Ascending aorta (tissue), 2 donors: ENCODE results near the gene RPP25. TPM values are rescaled to one million over a fixed set of nuclear protein-coding genes. Genes with fewer than 3 reads are reported as not detected.
"Not testable (repeated sequence)": the region's sequence is repeated elsewhere in the genome, so short reads cannot be mapped to it uniquely, and the experiment has no call there.

Experiments used
- DNase-seq, 2 donors: peaks; one replicate each; pipeline ENCODE4 v3.0.0-alpha.2; 2019; ENCODE audit warnings: low spot score in 2 of 2
- H3K27ac ChIP-seq, 2 donors: fragments of 200-600 bp; sonication (generic); one replicate each; pipeline ENCODE4 v1.5.1; 2016 to 2017; ENCODE audit warnings: mild to moderate bottlenecking in 1 of 2
- H3K27me3 ChIP-seq: fragments of 200-600 bp; sonication (generic); one replicate; pipeline ENCODE4 v1.5.1; 2017
- H3K36me3 ChIP-seq, 2 donors: fragments of 200-600 bp; sonication (generic); one replicate each; pipeline ENCODE4 v1.5.1; 2016
- H3K4me1 ChIP-seq, 2 donors: fragments of 200-600 bp; sonication (generic); one replicate each; pipeline ENCODE4 v1.5.1; 2016 to 2017; ENCODE audit warnings: mild to moderate bottlenecking in 1 of 2
- H3K4me3 ChIP-seq, 2 donors: fragments of 200-600 bp; sonication (generic); one replicate each; pipeline ENCODE4 v1.5.1; 2016 to 2017; ENCODE audit warnings: mild to moderate bottlenecking in 1 of 2
- H3K9me3 ChIP-seq, 2 donors: fragments of 200-600 bp; sonication (generic); one replicate each; pipeline ENCODE4 v1.5.1; 2016
- intact Hi-C: fragments of 100-400 bp; cut with DNase I; formaldehyde crosslinking; loops from one replicate; pipeline ENCODE4 v1.15.1; 2023
- total RNA-seq: library from RNA; depleted of rRNA; stranded (reverse); fragments of >200 nt; gene quantifications from one replicate; pipeline ENCODE4 v1.1.0, GENCODE V29; 2016
- TF ChIP-seq, protein P1 (sequence below), 3 experiments: fragments of 200-600 bp in 2 of 3; fragments of 450-650 bp in 1 of 3; sonication (generic) in 2 of 3; IDR thresholded peaks; one replicate each; pipeline ENCODE4 v1.5.1; 2016 to 2019; ENCODE audit warnings: antibody characterized with exemption in 3 of 3, mild to moderate bottlenecking in 1 of 3, moderate library complexity in 1 of 3

Gene RPP25
- total RNA-seq, 1 donor from 2014 or later = 28.4 TPM

DNA sequence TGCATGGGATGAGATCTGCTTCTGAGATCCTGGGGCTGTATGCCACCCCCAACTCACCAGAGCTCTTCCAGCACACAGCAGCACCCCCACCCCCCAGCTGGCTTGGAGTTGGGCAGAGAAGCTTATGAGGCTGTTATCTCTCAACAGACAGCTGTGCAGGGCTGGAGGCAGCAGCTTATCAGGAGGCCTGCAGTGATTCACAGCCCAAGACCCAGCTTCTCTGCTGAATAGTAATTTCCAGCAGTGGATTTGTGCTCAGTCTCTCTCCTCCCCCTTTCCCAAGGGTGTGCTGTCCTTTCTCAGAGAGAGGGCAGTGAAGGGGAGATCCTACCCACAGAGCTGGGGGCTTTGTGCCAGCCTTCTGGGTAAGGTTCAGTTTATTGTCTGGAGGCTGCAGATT is 2.1 kb downstream of the RPP25 start:
- H3K9me3 ChIP-seq = no peaks in the 10 kb centered on the region
- H3K27me3 ChIP-seq = no peaks in the 10 kb centered on the region
- no peak overlapping the region for H3K4me3 ChIP-seq
- H3K27ac ChIP-seq = no peak overlapping the region
- TF ChIP-seq, protein P1, sequence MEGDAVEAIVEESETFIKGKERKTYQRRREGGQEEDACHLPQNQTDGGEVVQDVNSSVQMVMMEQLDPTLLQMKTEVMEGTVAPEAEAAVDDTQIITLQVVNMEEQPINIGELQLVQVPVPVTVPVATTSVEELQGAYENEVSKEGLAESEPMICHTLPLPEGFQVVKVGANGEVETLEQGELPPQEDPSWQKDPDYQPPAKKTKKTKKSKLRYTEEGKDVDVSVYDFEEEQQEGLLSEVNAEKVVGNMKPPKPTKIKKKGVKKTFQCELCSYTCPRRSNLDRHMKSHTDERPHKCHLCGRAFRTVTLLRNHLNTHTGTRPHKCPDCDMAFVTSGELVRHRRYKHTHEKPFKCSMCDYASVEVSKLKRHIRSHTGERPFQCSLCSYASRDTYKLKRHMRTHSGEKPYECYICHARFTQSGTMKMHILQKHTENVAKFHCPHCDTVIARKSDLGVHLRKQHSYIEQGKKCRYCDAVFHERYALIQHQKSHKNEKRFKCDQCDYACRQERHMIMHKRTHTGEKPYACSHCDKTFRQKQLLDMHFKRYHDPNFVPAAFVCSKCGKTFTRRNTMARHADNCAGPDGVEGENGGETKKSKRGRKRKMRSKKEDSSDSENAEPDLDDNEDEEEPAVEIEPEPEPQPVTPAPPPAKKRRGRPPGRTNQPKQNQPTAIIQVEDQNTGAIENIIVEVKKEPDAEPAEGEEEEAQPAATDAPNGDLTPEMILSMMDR (IDR thresholded peaks at IDR 0.05) = no peak
- no peak for DNase-seq
- peaks cover 7 to 19% of the 10 kb centered on the region in 2 donors for H3K4me1 ChIP-seq
- intact Hi-C loops = loop anchor here (5.0 to 10.0 kb wide), 3 partner anchors 112 to 580 kb away; partner anchors contain the start of genes CLK3 and ULK3
- H3K36me3 ChIP-seq = no peaks in the 10 kb centered on the region

DNA sequence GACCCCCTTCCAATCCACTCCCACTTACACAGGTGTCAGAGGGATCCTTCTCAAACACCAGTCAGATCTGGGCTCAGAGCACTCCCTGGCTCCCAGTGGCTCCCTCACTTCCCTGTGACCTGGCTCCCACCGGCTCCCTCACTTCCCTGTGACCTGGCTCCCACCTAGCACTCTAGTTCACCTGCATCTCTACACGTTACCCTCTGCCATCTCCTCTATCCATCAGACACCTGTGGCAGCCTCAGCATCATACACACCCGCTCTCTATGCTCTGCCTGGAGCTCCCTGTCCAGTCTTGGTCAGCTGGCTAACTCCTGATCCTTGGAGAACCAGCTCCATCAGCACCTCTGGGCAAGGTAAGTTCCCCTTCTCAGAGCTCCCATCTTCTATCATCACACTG is 5.6 kb downstream of the RPP25 start:
- H3K4me3 ChIP-seq = no peak overlapping the region
- no peak for DNase-seq
- TF ChIP-seq, protein P1 (IDR thresholded peaks at IDR 0.05) = no peak
- no peaks in the 10 kb centered on the region for H3K9me3 ChIP-seq
- H3K27ac ChIP-seq = no peak overlapping the region
- no peaks in the 10 kb centered on the region for H3K27me3 ChIP-seq
- H3K4me1 ChIP-seq = peaks cover 3 to 7% of the 10 kb centered on the region in 2 donors
- intact Hi-C loops = loop anchor here (5.0 to 10.0 kb wide), 3 partner anchors 109 to 576 kb away; partner anchors contain the start of genes CLK3 and ULK3
- no peaks in the 10 kb centered on the region for H3K36me3 ChIP-seq

DNA sequence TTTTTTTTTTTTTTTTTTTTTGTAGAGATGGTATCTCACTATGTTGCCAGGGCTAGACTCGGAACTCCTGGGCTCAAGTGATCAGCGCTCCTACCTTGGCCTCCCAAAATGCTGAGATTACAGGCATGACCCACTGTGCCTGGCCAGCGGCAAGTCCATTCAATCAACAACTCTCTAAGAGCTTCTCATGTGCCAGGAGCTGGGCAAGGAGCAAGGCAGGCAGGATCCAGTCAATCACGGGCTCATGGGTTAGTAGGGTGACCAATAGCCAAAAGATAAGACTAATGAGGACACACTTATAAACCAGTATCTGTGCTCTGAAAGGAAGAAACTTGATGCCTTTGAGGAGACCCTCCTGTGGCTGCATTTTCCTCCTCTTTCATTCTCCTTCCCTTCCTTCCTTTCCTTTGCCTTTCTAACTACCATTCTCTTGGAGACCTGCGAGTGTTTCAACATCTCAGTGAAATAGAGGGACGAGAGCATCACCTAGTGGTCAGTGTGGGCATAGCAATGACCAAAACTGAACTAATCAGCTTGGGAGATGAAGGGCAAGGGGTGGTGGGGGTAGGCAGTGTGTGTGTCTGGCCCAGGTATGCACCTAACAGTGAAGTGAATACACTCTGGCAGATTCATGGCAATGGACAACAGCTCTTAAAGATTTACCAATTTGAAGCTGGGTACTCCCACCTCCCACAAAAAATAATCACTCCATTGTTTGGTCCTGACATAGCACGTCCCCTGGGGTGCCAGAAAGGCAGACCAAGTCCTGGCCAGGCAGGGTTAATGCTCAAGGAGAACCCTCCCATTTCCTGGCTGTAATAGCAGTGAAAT is 6.3 kb downstream of the RPP25 start:
- Histone ChIP-seq H3K36me3 (no peaks in the 10 kb centered on the region), H3K27ac (no peak overlapping the region), H3K4me1 (peaks cover 1 to 5% of the 10 kb centered on the region in 2 donors), H3K4me3 (no peak overlapping the region), H3K9me3 (no peaks in the 10 kb centered on the region), H3K27me3 (no peaks in the 10 kb centered on the region)
- TF ChIP-seq, protein P1 (IDR thresholded peaks at IDR 0.05) = peak; percentile 96 to 99 (median 99)
- peak in 1 of 2 donors; percentile 90 for DNase-seq
- intact Hi-C loops = loop anchor here (1.0 to 10.0 kb wide), 4 partner anchors 108 to 575 kb away; partner anchors contain the start of genes CLK3 and ULK3

DNA sequence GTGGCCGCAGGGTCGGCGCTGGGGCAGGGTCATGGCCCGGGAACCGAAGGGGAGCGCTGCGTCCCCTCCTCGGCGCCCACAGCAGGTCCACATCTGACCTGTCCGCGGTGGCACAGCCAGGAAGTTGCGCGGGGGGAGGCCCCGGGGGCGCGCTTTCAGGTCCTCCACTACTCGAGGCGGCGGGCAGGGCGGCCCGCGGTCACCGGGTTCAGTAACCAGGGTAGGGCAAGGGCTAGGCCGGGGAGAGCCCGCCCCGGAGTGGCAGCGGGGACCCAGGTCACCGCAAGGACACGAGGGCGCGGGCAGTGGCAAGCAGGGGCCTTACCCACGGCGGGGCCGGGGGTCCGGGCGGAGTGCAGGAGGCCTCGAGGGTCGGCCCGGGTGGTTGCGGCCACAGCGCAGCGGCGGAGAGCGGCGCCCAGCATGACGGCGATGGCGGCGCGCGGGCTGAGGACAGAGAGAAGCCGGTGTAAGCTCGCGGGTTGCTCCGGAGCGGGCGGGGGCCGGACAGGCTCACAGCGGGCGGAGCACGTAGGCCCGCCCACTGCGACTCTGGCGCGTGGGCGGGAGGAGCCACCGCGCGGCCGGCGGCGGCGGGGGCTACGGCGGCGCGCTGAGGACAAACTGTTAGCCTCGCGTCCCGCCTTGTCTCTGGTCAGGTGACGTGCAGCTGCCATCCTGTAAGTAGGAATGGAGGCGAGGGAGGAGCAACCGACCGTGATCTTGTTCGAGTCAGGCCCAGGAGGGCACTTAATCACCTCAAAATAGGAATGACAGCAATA is 18.8 kb downstream of the RPP25 start, which contains the start of gene COX5A:
TSS of gene COX5A (minus strand) at position 484 of the 782 bp plus-strand sequence. CDS start at position 425, 59 bp downstream.
- no peaks in the 10 kb centered on the region for H3K27me3 ChIP-seq
- intact Hi-C loops = loop anchor here (1.0 to 5.0 kb wide), 4 partner anchors 19 to 155 kb away; partner anchors contain the start of genes CSK, FAM219B, RPP25 and ULK3
- peak; percentile 87 to 97 for DNase-seq
- no peaks in the 10 kb centered on the region for H3K36me3 ChIP-seq
- peak within 1 kb of the TSS; percentile 87 to 88 for H3K27ac ChIP-seq
- no peaks in the 10 kb centered on the region for H3K9me3 ChIP-seq
- peak within 1 kb of the TSS; percentile 80 to 83 for H3K4me3 ChIP-seq
- TF ChIP-seq, protein P1 (IDR thresholded peaks at IDR 0.05) = peak in 1 of 3 experiments; percentile 43
- H3K4me1 ChIP-seq = peaks cover 8 to 24% of the 10 kb centered on the region in 2 donors

DNA sequence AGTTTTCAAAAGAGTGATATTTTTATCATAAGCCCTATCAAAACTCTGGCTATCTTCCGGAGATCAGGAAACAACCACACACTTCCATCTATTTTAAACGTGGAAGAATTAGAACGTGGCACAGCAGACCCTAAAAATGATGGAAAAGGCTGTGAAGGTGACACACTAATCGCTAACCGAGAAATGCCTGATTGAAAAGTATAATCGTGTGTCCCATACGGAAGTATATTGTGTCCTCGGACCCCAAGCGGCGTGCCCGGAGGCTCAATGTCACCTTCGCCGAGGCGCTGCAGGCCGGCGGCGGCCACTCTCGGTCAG is 19.3 kb downstream of the RPP25 start:
- TF ChIP-seq, protein P1 (IDR thresholded peaks at IDR 0.05) = no peak
- intact Hi-C loops = loop anchor here (5.0 kb wide), 2 partner anchors 95 to 155 kb away; partner anchors contain the start of genes CSK and ULK3
- Histone ChIP-seq H3K4me3 (peak overlapping the region; percentile 80 to 83), H3K27me3 (no peaks in the 10 kb centered on the region), H3K4me1 (peaks cover 8 to 24% of the 10 kb centered on the region in 2 donors), H3K27ac (peak overlapping the region; percentile 87 to 88), H3K9me3 (no peaks in the 10 kb centered on the region), H3K36me3 (no peaks in the 10 kb centered on the region)
- no peak for DNase-seq

DNA sequence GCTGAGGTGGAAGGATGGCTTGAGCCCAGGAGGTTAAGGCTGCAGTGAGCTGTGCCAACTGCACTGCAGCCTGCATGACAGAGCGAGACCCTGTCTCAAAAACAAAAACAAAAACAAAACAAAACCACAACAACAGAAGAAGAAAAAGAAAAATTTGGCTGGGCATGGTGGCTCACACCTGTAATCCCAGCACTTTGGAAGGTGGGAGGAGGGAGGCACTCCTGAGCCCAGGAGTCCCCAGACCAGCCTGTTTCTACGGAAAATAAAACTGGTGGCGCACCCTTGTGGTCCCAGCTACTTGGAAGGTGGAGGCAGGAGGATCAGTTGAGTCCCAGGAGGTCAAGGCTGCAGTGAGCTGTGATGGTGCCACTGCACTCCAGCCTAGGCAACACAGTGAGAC is 21.4 kb downstream of the RPP25 start:
- DNase-seq, H3K36me3 ChIP-seq, H3K9me3 ChIP-seq, H3K27ac ChIP-seq, H3K27me3 ChIP-seq, H3K4me3 ChIP-seq: not testable (repeated sequence)
- intact Hi-C loops = loop anchor here (5.0 kb wide), 2 partner anchors 93 to 153 kb away; partner anchors contain the start of genes CSK and ULK3
- peaks cover 8 to 24% of the 10 kb centered on the region in 2 donors for H3K4me1 ChIP-seq
